GM23248 (cell line): Measurements from ENCODE around the gene C17orf113.

Experiments used
- EZH2 ChIP-seq: fragments of 200-600 bp; sonication (generic); IDR thresholded peaks from 2 replicates; pipeline ENCODE4 v1.6.1; 2018; ENCODE audit warnings: antibody characterized with exemption, mild to moderate bottlenecking; ENCODE audit not compliant: insufficient read depth, poor library complexity, severe bottlenecking
- EZH2phosphoT487 ChIP-seq: fragments of 200-600 bp; sonication (generic); IDR thresholded peaks from 2 replicates; pipeline ENCODE4 v1.6.1; 2018; ENCODE audit warnings: antibody characterized with exemption, moderate library complexity, mild to moderate bottlenecking, low read depth; ENCODE audit not compliant: insufficient read depth

DNA sequence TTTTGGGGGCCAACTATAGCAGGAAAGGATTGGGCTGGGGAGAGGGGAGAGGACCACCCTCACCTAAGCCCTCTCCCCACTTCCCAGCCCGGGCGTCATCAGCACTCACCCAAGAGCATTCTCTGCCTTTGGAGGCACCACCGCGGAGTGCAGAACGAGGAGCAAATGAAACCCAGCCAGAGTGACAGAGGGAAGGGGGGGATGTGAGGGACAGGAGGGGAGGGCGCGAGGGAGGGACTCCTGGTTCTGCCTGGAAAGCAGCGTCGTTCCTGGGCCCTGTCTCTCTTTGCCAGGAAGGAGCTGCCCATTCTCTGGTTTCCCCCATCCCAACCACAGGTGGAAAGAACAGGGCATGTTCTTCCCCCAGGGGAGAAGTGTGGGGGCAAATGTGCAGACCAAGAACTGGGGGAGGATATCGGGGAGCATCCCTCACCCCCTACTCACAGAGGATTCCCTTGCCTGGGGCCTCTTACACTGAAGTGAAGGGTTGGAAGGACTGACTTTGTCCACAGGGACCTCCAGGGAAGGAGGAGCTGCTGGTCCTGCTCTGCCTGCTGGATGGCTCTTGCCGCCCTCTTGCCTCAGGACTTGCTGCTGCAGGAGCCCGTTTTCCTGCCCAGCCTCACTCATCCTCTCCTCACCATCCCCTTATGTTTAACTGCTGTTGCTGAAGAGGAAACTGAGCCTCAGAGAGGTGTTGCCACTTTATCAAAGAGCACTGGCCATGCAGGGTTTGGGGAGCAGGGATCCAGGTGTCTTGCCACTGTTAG is 3.5 kb upstream of the C17orf113 start:
- TF ChIP-seq EZH2phosphoT487 (no peak), EZH2 (no peak)
